Measurements from ENCODE around the gene AMN1. TPM values are rescaled to one million over a fixed set of nuclear protein-coding genes. Genes with fewer than 3 reads are reported as not detected.

Gene AMN1
- total and polyA plus RNA-seq, 2 of the 4 experiments (the other 2 are of a cell fraction) = 3.4 to 5.2 TPM

DNA sequence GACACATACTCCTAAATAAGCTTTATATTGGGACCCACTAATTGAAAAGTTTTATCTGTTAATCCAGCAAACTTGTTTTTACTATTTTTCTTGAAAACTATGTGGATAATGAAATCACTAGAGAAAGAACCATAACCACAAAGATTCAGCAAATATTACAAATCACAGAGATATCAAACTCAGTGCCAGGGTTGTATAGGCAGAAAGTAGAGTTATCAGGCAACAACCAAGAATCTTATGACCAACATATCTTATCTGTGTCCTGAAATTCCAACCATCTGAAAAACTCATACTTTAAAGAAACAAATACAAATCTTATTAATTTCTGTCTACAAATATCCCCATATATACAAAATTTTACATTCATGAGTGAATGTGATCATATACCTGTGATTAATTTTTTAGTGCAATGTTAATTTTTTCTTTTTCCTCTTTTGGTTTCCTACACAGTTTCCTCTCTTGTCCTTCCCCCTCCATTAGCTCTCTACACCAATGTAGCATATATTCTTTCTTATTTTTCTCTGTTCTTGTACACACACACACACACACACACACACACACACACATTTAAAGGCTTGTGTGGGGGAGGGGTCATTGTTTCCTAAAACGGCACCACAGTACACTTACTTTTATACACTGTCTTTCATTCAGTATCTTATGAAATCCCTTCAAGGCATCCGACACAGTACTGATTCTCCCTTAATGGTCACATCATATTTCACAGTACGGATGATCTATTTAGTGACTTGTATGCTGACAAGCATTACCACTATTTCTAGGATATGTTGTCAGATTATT lies 18.6 kb downstream of the AMN1 start:
- Histone ChIP-seq H3K27me3 (ENCODE audit: control insufficient read depth, insufficient read depth, low read length) (no peaks in the 10 kb centered on the region), H2AK5ac (ENCODE audit: low read depth, low read length) (no peak overlapping the region), H3K27ac (ENCODE audit: insufficient read depth, low read length) (no peak overlapping the region), H3K9me3 (ENCODE audit: control insufficient read depth, insufficient read depth, low read length) (no peaks in the 10 kb centered on the region), H4K20me1 (ENCODE audit: insufficient read depth, low read length) (no peaks in the 10 kb centered on the region), H2AK9ac (replicated peaks; ENCODE audit: low read depth, low read length, poor library complexity) (no peak overlapping the region), H4K91ac (ENCODE audit: insufficient read depth, low read depth, low read length) (no peak overlapping the region), H4K5ac (ENCODE audit: low read depth, low read length) (no peak overlapping the region), H3K36me3 (ENCODE audit: control insufficient read depth, insufficient read depth, low read length) (no peaks in the 10 kb centered on the region), H2BK15ac (ENCODE audit: low read depth, low read length) (no peak overlapping the region), H3K4me1 (ENCODE audit: control insufficient read depth, insufficient read depth, low read length) (no peaks in the 10 kb centered on the region), H2BK5ac (ENCODE audit: low read depth, low read length, poor library complexity, severe bottlenecking) (no peak overlapping the region), H3K4ac (ENCODE audit: low read depth, low read length) (no peak overlapping the region), H3K14ac (replicated peaks; ENCODE audit: low read depth, low read length) (no peak overlapping the region), H3K9me1 (ENCODE audit: insufficient read depth, low read length) (no peaks in the 10 kb centered on the region), H3K18ac (ENCODE audit: low read depth, low read length) (no peak overlapping the region), H3K79me1 (ENCODE audit: low read depth in 1 of 2, low read length in 2 of 2) (no peaks in the 10 kb centered on the region), H2BK120ac (ENCODE audit: low read depth, low read length) (no peak overlapping the region), H3K4me3 (ENCODE audit: insufficient read depth, low read depth, low read length) (no peak overlapping the region), H2AFZ (replicated peaks; ENCODE audit: low read length, poor library complexity) (no peak overlapping the region), H4K8ac (ENCODE audit: low read depth in 2 of 2, low read length in 2 of 2) (no peak overlapping the region), H2BK20ac (ENCODE audit: low read depth, low read length) (no peak overlapping the region), H3K56ac (ENCODE audit: extremely low read depth, insufficient read depth, low read length) (no peak overlapping the region), H3K23ac (ENCODE audit: low read depth, low read length) (no peak overlapping the region), H3K9ac (ENCODE audit: low read depth, low read length) (no peak overlapping the region), H3K4me2 (ENCODE audit: low read depth, low read length) (no peak overlapping the region)
- POLR2A ChIA-PET (ENCODE audit: unreplicated experiment) = interaction anchor here (0.6 kb wide), 1 partner anchor 28 kb away, joined by 3 read pairs; no protein-coding TSS in a partner anchor
- ATAC-seq (ENCODE audit: low read depth) = no peak
- CTCF ChIA-PET = interaction anchor here (0.6 kb wide), 1 partner anchor 10 kb away, joined by 3 read pairs; no protein-coding TSS in a partner anchor
- WGBS, 2 experiments (ENCODE audit: extremely low coverage in 2 of 2, insufficient read length in 1 of 2) = no CpG with 5 or more reads among the region's 3 CpGs
- DNase-seq = no peak
- intact Hi-C loops (cut with micrococcal nuclease) = no loop called here
- in situ Hi-C loops (cut with MboI; ENCODE audit: low sequenced_read_pairs) = no loop called here
- dilution Hi-C loops (cut with HindIII; ENCODE audit: low sequenced_read_pairs, unreplicated experiment) = no loop called here
- BruUV-seq (replicated peaks) = no TSS peak
- TF ChIP-seq SMC3 (IDR thresholded peaks at IDR 0.05; ENCODE audit: low read depth, low read length) = no peak
- TF ChIP-seq RAD21 (IDR thresholded peaks at IDR 0.05; ENCODE audit: low read length) = no peak
- no peak for TF ChIP-seq BHLHE40 (IDR thresholded peaks at IDR 0.05; ENCODE audit: low read depth, low read length)
- no peak for TF ChIP-seq CEBPB (IDR thresholded peaks at IDR 0.05; ENCODE audit: low read depth, low read length)
- TF ChIP-seq, protein P1, sequence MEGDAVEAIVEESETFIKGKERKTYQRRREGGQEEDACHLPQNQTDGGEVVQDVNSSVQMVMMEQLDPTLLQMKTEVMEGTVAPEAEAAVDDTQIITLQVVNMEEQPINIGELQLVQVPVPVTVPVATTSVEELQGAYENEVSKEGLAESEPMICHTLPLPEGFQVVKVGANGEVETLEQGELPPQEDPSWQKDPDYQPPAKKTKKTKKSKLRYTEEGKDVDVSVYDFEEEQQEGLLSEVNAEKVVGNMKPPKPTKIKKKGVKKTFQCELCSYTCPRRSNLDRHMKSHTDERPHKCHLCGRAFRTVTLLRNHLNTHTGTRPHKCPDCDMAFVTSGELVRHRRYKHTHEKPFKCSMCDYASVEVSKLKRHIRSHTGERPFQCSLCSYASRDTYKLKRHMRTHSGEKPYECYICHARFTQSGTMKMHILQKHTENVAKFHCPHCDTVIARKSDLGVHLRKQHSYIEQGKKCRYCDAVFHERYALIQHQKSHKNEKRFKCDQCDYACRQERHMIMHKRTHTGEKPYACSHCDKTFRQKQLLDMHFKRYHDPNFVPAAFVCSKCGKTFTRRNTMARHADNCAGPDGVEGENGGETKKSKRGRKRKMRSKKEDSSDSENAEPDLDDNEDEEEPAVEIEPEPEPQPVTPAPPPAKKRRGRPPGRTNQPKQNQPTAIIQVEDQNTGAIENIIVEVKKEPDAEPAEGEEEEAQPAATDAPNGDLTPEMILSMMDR (conservative IDR thresholded peaks at IDR 0.05; ENCODE audit: low read depth, low read length) = no peak
- TF ChIP-seq, protein P2, sequence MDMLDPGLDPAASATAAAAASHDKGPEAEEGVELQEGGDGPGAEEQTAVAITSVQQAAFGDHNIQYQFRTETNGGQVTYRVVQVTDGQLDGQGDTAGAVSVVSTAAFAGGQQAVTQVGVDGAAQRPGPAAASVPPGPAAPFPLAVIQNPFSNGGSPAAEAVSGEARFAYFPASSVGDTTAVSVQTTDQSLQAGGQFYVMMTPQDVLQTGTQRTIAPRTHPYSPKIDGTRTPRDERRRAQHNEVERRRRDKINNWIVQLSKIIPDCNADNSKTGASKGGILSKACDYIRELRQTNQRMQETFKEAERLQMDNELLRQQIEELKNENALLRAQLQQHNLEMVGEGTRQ (IDR thresholded peaks at IDR 0.05; ENCODE audit: low read depth, low read length) = no peak
- TF ChIP-seq MAZ (IDR thresholded peaks at IDR 0.05; ENCODE audit: borderline replicate concordance, low read depth, low read length) = no peak
- no peak for TF ChIP-seq POLR2A (IDR thresholded peaks at IDR 0.05; ENCODE audit: low read depth, low read length)
- TF ChIP-seq RFX5 (IDR thresholded peaks at IDR 0.05; ENCODE audit: low read depth, low read length) = no peak
- no peak for TF ChIP-seq CHD1 (IDR thresholded peaks at IDR 0.05; ENCODE audit: low read depth, low read length)
- no peak for TF ChIP-seq MXI1 (IDR thresholded peaks at IDR 0.05; ENCODE audit: borderline replicate concordance, low read depth, low read length)
- no peak for TF ChIP-seq MAFK (IDR thresholded peaks at IDR 0.05; ENCODE audit: low read depth, low read length)
- TF ChIP-seq FOS (IDR thresholded peaks at IDR 0.05; ENCODE audit: low read depth, low read length) = no peak
- TF ChIP-seq RCOR1 (IDR thresholded peaks at IDR 0.05; ENCODE audit: insufficient replicate concordance, low read length) = no peak
- TF ChIP-seq, protein P3, sequence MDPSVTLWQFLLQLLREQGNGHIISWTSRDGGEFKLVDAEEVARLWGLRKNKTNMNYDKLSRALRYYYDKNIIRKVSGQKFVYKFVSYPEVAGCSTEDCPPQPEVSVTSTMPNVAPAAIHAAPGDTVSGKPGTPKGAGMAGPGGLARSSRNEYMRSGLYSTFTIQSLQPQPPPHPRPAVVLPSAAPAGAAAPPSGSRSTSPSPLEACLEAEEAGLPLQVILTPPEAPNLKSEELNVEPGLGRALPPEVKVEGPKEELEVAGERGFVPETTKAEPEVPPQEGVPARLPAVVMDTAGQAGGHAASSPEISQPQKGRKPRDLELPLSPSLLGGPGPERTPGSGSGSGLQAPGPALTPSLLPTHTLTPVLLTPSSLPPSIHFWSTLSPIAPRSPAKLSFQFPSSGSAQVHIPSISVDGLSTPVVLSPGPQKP (IDR thresholded peaks at IDR 0.05; ENCODE audit: borderline replicate concordance, low read depth, low read length) = no peak
